Mesothelial cell of epicardium (in vitro differentiated cells): ENCODE results near the gene SLC43A2. TPM values are rescaled to one million over a fixed set of nuclear protein-coding genes. Genes with fewer than 3 reads are reported as not detected.

Source experiments
- DNase-seq, 2 experiments: peaks; one replicate each; pipeline ENCODE4 v3.0.0; 2021; ENCODE audit warnings: low spot score in 2 of 2; ENCODE audit not compliant: unreplicated experiment in 2 of 2
- H3K27ac Mint-ChIP-seq: 2 replicates; pipeline ENCODE4 v1.8.0; 2021; ENCODE audit warnings: mixed read lengths
- H3K27me3 Mint-ChIP-seq: 2 replicates; pipeline ENCODE4 v1.8.0; 2021; ENCODE audit warnings: low read depth, mixed read lengths
- H3K36me3 Mint-ChIP-seq: 2 replicates; pipeline ENCODE4 v1.8.0; 2021; ENCODE audit warnings: mixed read lengths
- H3K4me1 Mint-ChIP-seq: 2 replicates; pipeline ENCODE4 v1.8.0; 2021; ENCODE audit warnings: mixed read lengths
- H3K4me3 Mint-ChIP-seq: 2 replicates; pipeline ENCODE4 v1.8.0; 2021; ENCODE audit warnings: mild to moderate bottlenecking, moderate library complexity, mixed read lengths
- H3K9me3 Mint-ChIP-seq: 2 replicates; pipeline ENCODE4 v1.8.0; 2021; ENCODE audit warnings: mixed read lengths
- total RNA-seq: library from RNA; stranded (reverse); gene quantifications from 3 replicates; pipeline ENCODE4 v1.2.1, GENCODE V29; 2021
- TF ChIP-seq, protein P1 (sequence below): fragments of 200-600 bp; sonication (generic); IDR thresholded peaks from one replicate; pipeline ENCODE4 v1.5.0; 2021; ENCODE audit warnings: antibody characterized with exemption; ENCODE audit not compliant: unreplicated experiment

The SLC43A2 gene
- total RNA-seq, 1 donor from 2014 or later, result 12.4 TPM

DNA sequence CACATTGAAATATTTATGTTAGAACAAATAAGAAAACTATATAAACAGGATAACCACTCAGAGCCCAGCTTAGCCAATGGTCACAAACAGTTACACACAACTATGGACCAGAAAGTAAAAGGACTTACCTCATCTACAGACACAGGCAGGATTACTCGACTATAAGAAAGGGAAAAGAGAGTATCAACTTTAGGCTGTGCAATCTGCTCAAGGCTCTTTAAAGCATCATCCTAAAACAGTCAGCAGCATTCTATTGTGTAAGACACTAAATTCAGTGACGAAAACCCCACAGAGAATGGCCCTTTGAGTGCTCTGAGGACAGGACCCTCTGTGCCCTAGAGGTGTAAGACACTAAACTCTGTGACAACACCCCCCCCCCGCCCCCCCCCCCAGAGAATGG is 70.2 kb downstream of the SLC43A2 start:
- Mint-ChIP-seq H3K36me3 (peaks cover 3% of the 10 kb centered on the region), H3K27ac (no peak overlapping the region), H3K27me3 (no peaks in the 10 kb centered on the region), H3K4me3 (no peak overlapping the region), H3K9me3 (no peaks in the 10 kb centered on the region), H3K4me1 (peaks cover 22% of the 10 kb centered on the region)
- TF ChIP-seq, protein P1, sequence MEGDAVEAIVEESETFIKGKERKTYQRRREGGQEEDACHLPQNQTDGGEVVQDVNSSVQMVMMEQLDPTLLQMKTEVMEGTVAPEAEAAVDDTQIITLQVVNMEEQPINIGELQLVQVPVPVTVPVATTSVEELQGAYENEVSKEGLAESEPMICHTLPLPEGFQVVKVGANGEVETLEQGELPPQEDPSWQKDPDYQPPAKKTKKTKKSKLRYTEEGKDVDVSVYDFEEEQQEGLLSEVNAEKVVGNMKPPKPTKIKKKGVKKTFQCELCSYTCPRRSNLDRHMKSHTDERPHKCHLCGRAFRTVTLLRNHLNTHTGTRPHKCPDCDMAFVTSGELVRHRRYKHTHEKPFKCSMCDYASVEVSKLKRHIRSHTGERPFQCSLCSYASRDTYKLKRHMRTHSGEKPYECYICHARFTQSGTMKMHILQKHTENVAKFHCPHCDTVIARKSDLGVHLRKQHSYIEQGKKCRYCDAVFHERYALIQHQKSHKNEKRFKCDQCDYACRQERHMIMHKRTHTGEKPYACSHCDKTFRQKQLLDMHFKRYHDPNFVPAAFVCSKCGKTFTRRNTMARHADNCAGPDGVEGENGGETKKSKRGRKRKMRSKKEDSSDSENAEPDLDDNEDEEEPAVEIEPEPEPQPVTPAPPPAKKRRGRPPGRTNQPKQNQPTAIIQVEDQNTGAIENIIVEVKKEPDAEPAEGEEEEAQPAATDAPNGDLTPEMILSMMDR, result no peak
- no peak for DNase-seq

DNA sequence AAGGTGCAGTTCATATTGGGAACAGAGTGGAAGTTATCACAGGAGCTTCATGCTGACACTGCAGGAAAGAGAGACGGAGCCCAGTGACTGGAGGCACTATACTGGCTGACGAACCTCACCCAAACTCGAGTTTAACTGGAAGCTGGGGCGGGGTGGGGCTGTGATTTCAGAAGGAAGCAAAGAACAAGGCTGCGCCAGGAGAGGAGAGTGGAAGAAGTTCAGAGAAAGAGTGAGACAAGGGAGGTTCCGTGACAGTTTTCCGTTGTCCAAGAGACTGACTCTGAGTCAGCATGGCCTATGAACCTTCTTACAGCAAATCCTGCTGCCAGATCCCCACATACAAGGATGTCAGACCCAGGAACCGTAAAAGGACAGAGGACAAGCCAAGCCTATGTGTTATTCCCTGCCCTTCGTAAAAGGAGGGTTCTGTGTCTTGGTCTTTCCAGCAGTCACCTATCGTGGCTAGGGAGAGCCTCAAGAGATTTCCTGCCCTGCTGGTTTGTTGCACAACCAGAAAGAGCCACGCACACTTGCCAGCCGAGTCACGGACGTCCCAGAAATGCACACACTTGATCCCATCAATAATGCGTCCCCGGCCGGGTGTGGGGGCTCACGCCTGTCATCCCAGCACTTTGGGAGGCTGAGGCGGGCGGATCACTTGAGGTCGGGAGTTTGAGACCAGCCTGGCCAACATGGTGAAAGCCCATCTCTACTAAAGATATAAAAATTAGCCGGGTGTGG is 71.1 kb downstream of the SLC43A2 start:
- no peaks in the 10 kb centered on the region for H3K27me3 Mint-ChIP-seq
- no peak for DNase-seq

DNA sequence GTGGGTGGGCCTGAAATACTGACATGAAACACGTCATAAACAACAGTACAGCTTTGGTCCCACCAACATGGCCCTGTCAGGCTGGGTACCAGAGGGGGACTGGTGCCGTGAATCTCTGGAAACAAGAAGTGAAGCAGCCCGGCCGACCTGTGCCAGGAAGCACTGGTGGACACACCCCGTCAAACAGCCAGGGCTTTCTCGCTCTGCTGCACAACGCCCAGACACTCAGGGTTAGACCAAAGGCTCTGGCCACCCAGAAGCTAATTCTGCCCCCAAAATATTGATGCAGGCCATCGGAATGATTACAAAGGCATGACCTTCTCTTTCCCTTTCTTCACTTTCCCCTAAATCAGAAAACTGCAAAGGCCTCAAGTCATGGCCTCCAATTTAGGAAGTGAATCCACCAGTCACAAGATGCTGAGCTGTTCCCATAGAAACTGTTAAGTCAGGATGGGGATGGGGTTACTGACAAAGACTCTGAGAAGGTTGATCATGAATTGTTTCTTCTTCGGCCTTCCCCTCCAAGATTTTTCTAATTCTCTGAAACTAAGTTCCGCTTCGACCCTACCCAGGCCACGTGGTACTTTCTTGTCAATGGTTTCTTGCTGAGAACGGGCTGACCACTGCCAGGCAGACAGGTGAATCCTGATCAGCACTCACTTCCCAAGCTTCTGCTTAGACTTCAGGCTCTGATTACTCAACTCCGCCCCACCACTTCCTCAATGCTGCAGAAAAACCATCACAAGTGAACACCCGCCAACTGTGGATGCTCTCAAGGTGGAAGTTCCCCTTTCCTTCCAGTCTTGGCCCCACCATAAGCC is 72.8 kb downstream of the SLC43A2 start:
- Mint-ChIP-seq H3K4me3 (no peak overlapping the region), H3K9me3 (no peaks in the 10 kb centered on the region), H3K27ac (no peak overlapping the region), H3K4me1 (peaks cover 13% of the 10 kb centered on the region), H3K27me3 (no peaks in the 10 kb centered on the region), H3K36me3 (peaks cover 12% of the 10 kb centered on the region)
- TF ChIP-seq, protein P1, result no peak
- DNase-seq, result no peak

More for the DNA sequence above, 71.1 kb downstream of the SLC43A2 start:
- no peak overlapping the region for H3K27ac Mint-ChIP-seq
- peaks cover 22% of the 10 kb centered on the region for H3K4me1 Mint-ChIP-seq
- H3K36me3 Mint-ChIP-seq, result peaks cover 3% of the 10 kb centered on the region
- TF ChIP-seq, protein P1, result no peak
- no peaks in the 10 kb centered on the region for H3K9me3 Mint-ChIP-seq
- H3K4me3 Mint-ChIP-seq, result no peak overlapping the region

DNA sequence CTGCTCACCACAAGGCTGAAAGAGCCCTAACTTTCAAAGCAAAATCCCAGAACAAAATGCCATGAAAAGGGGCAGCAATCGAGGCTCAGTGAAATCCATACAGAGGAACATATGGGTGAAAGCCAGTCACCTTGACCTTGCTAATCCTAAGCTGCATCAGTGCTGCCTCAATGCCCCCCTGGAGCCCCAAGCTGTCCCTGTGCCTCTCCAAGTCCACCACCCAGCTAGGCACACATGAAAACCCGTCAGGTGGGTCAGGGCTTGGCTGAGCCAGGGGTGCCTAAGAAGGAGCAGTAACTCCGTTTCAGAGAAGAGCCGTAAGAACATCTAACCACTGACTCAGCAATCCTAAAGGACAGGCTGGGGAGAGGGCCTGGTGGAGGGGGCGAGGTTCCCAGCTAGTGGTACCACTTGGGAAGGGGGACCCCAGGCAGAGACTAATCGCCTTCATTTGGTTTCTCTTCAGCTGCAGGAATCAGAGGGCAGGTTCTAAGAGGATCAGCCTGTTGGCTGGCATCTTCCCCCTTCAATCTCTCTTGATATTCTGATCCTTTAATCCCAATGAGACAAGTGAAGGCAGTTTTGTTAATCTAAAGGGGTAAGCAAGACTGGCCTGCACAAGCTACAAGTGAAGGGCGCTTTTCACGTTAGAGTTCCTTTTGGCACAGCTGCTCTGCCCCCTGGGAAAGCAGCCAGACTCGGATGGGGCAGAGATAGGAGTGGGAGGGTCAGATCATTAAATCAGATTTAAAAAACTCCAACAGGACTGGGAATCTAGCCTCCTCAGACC is 73.7 kb downstream of the SLC43A2 start:
- no peak for DNase-seq
- Mint-ChIP-seq H3K4me1 (peaks cover 8% of the 10 kb centered on the region), H3K4me3 (no peak overlapping the region), H3K27me3 (no peaks in the 10 kb centered on the region), H3K36me3 (peaks cover 21% of the 10 kb centered on the region), H3K27ac (no peak overlapping the region), H3K9me3 (no peaks in the 10 kb centered on the region)
- TF ChIP-seq, protein P1, result no peak

DNA sequence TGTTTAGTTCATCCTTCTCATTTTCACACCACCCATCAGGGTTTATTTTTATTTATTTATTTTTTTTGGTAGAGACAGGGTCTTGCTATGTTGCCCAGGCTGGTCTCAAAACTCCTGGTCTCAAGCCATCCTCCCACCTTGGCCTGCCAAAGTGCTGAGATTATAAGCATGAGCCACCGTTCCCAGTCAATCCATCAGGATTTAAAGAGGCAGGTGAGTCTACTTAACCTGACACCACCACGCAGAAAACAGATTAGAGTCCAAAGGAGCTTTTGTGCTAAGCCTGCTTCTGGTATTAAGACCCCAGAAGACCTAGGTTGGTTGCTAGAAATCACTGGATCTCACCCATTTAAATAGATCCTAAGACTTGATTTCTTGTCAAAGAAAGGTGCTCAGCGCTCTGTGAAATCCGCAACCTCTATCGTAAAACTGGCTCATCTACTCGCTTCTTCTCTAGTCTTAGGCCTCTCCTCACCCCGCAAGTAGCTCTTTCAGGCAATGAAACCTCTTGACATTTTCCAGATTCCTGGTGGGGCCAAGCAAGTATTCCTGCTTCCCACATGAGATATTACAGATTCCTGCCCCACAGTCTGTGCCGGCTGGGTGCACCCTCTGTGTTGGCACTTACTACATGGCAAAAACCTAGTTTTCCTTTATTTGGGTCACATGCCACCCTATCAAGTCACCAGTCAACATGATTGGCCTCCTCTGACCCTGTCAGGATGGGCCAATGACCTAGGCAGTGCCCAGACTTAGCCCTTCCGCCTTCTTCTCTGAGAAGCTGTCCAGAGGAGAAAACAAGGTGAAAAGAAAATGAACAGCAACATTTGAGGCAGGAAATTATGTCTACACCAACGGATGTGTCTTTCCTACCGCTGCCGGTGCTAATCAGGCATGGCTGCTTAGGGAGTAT is 75.0 kb downstream of the SLC43A2 start:
- no peak for DNase-seq
- Mint-ChIP-seq H3K27me3 (no peaks in the 10 kb centered on the region), H3K27ac (peak overlapping the region; percentile 10), H3K4me3 (no peak overlapping the region), H3K36me3 (peaks cover 26% of the 10 kb centered on the region), H3K9me3 (no peaks in the 10 kb centered on the region), H3K4me1 (no peaks in the 10 kb centered on the region)
- TF ChIP-seq, protein P1, result no peak
